ENCODE results near the gene ETS1.

ETS1 gene

DNA sequence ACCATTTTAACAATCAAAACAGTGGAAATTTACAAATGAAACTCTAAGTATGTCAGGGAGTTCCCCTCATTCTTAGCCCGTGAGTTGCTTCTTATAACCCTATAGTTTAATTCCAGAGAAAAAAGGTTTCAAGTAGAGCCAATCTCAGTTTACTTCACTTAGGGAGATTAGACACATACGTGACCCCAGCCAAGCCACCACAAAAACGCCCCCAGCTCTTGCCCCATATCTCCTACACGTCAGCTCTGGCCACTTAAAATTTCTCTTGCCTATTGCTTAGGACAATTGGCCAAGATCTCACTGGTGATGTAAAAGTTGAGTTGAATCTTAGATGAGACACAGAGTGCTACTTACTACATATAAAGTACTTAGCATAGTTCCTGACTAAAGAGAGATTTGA lies 166.4 kb downstream of the ETS1 start:
- no peak for DNase-seq

DNA sequence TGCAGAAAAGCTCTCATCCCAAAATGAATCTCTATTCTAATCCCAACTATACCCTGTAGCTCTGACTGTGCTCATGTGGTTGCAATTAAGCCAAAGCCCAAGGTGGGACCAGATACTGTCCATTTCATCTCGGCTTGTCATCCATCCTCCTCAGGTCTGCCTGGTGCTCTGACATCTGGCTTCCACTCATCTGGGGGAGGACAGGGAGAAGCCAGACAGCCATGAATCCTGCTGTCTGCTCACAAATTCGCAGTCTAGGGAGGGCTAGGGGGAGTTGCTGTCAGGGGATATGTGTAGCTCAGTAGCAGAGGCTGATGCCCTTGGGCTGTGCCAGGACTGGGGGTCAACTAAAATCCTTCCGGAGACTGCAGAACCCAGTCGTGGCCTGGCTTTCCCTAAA lies 167.1 kb downstream of the ETS1 start:
- no peak for DNase-seq

DNA sequence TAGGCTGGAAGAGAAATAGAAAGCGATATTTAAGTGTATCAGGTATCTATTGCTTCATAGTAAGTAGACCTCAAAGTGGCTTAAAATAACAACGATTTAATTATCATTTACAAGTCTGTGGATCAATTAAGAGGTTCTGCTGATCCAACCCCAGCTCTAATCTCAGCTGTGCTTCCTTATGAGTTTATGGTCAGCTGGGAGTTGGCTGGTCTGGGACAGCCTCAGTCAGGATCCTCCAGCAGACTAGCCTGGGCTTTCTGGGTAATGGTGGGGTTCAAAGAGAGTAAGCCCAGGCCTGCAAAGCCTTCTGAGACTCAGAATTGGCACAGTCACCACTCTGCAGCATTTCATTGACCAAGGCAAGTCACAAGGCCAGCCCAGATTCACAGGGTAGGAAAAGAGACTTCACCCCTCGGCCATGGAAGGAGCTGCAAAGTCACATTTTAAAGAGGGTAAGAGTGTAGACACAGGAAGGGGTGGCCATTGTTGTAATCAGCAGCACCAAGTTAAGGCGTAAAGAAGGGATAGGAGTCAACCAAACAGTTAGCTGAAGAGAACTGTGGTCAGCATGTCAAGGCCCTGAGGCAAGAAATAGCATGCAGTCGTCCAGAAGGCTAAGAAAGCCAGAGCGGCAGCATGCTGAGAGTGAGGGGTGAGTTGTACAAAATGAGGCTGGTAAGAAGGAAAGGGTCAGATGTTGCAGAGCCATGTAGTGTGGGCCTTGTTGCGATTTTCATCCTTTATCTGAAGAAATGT lies 168.2 kb downstream of the ETS1 start:
- no peak for DNase-seq

DNA sequence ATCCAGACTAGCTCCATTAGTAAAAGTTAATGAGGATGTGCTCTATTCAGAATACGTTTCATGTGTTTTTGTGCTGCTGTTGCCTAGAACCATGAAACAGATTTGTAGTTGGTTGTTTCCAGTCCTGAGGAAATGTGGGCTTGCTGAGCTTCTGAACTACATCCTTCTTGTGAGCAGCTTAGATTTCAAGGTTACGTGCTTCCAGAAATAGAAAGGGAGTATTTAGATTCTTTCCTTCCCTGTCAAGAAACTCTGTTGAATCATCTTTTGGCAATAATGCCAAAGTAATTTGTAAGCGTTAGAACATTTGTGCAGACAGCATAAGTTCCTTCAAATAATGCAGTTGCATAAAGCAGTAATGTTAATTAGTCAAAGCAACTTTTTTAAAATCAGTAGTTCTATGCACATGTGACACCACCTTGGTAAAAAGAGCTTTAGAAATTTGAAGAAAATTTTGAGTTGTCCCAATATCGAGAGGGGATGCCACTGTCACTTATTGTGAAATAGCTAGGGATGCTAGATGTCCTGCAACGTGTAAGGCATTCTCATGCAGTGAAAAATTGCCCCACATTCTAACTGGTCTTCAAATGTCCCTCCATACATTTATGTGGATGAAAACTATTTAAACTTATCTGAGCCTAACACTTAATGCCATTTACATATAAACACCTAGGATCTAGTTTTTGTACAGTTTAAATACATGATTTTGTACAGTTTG lies 169.6 kb downstream of the ETS1 start:
- DNase-seq, result no peak

DNA sequence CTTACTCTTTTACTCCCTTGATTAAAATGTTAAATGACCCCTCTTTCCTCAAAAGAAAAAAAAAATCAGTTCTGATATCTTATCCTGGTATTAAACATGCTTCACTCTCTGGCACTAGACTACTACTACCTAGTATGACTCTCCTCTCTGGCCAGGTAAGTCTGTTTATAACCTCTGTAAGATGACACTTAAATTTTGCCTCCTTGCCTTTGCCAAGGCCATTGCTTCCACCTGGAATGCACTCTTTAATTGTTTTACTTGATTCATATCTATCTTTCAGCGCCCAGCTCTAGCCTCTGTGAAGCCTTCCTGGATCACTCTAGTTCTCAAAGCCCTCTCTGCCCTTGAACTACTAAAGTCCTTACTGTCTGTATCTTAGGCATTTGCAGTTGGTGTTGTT lies 170.4 kb downstream of the ETS1 start:
- DNase-seq, result no peak

DNA sequence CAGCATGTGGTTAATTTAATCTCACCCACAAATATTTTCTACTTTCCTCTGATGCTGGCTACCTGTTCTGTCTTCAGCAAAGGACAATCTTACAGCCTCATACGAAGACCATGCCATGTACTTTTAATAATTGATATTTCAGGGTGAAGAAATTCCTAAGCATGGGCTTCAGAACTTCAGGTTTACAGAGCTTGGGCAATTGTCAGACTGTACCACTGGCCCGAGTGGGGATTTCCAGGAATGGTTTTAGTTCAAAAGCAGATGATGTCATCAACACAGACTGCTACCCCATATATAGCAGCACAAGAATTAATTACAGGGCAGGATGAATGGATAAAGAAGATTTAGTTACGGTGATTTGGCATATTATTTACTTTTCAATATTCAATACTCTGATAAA lies 171.8 kb downstream of the ETS1 start:
- DNase-seq, result no peak

DNA sequence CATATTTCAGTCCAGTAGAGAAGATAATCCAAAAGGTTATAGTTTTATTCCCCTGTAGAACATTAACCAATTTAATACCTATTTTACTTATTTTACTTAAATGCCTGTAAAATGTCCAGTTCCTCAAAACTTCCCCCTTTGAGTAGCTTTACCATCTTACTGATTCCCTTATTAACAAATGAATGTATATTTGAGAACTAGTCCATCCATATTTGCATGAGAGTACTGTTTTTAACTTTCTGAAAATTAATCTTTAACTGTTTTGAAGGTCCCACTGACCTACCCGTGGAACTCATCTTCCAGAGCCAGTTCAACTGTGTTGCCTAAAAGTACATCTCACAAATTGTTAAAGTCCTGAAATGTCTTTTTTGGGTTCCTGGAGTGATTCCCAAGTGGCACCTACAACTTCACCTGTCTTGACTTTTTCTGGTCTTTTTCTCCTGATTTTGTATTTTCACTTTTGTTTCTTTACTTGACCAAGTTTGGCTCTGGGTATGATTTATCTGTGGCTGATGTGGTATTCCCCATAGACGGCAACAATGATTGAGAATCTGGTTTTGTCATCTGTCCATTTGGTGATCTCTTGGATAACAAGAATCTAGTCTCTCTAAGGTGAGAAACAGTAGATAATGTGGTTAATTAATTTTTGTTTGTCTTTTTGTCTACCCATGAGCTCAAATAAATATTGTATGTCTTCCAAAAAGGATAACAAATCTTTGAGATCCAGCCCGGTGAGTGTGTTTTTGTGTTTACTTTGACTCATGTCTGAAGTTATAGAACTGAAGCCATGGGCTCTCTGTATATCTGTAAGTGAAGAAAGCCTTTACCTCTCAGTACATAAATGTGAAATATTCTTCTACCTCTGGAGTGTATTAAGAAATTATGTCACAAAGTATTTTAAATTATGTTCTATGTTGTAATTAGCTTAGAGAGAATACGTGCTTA lies 174.2 kb downstream of the ETS1 start:
- no peak for DNase-seq

DNA sequence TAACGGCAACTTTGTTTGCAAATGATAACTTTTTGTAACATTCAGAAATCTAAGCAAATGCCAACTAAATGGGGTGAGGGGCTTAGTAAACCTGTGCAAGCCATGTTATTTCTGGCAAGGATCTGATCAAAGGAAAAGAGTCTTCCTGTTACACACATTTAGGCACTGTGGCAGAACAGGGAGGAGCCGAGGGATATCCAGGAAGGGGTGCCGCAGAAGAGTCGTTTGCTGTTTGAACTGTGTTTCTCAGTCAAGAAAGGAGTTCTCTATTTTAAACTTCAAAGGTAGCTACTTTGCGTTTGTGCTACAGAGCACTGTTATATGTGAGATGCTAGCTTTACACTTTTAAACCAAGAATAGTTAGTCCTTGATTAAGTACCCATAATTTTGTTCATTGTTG lies 175.5 kb downstream of the ETS1 start:
- DNase-seq, result no peak

DNA sequence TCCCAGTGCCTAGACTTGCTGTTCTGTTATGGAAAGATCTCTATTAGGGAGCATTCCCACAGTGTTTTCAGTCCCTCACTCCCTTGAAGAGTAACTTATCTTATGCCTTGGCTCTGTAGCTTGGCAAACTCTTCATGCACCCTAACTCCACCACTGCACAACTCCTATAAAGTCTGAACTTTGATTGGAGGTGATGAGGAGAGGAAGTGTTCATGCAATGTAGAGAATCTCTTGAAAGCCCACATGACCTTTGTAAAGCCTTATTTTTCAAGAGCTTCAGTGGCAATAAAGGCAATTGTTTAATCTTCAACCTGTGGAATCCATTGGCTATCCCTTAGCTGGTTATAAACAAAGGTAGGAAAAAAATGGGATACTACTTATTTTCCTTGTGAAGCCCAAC lies 176.2 kb downstream of the ETS1 start:
- no peak for DNase-seq

DNA sequence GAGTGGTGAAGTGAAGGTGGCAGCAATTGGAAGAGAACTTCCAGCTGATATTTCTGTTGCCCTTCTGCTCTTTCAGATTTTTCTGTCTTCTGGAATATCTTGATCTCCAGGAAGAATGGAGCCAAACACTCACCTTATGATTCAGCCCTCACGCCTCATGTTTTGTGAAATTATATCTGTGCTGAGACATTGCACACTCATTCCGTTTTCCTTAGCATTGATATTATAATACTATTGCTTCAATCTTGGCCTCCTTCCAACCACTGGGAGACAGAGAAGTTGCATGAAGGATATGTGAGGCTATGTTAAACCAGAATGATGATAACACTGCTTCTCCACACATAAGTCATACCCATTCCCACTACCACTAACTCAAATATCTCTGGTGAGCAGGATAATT lies 177.9 kb downstream of the ETS1 start:
- no peak for DNase-seq
